NCI-H1436 treated with DMSO at 0.1 percent for 48 hours (cell line): ENCODE measurements around the gene ERN1.
"Not testable (repeated sequence)": the region's sequence is repeated elsewhere in the genome, so short reads cannot be mapped to it uniquely, and the experiment has no call there.

Experiments
- DNase-seq: peaks from one replicate; lab custom pipeline; 2025; lab: John Stamatoyannopoulos, UW

The ERN1 gene

GRCh38 chr17:64129765-64130558 is at the start of gene ERN1:
Gene ERN1 (minus strand): TSS chr17:64130144. CDS start chr17:64130029, 115 bp downstream.
- peak; percentile 80 for DNase-seq

- DNase-seq: not testable (repeated sequence)
Observed at GRCh38 chr17:64179024-64179423, 49.1 kb upstream of the ERN1 start.

GRCh38 chr17:64178011-64178825 is 48.3 kb upstream of the ERN1 start:
- DNase-seq: no peak

GRCh38 chr17:64177311-64178010 is 47.5 kb upstream of the ERN1 start:
- no peak for DNase-seq

- DNase-seq: no peak
Observed at GRCh38 chr17:64176556-64176955, 46.6 kb upstream of the ERN1 start.

- DNase-seq: no peak
Observed at GRCh38 chr17:64174686-64175456, 44.9 kb upstream of the ERN1 start.

- no peak for DNase-seq
Observed at GRCh38 chr17:64173646-64174045, 43.7 kb upstream of the ERN1 start.

GRCh38 chr17:64172510-64172909 is 42.6 kb upstream of the ERN1 start:
- no peak for DNase-seq

- DNase-seq: no peak
Observed at GRCh38 chr17:64171041-64171440, 41.1 kb upstream of the ERN1 start.

- DNase-seq: no peak
Observed at GRCh38 chr17:64170286-64170685, 40.3 kb upstream of the ERN1 start.

GRCh38 chr17:64167666-64168065 is 37.7 kb upstream of the ERN1 start:
- not testable (repeated sequence) for DNase-seq

GRCh38 chr17:64166876-64167275 is 36.9 kb upstream of the ERN1 start:
- no peak for DNase-seq

GRCh38 chr17:64165347-64165746 is 35.4 kb upstream of the ERN1 start:
- DNase-seq: no peak

GRCh38 chr17:64164596-64165285 is 34.8 kb upstream of the ERN1 start:
- no peak for DNase-seq

GRCh38 chr17:64163468-64163867 is 33.5 kb upstream of the ERN1 start:
- DNase-seq: no peak

- DNase-seq: no peak
Observed at GRCh38 chr17:64162554-64162953, 32.6 kb upstream of the ERN1 start.

- DNase-seq: no peak
Observed at GRCh38 chr17:64161380-64162176, 31.6 kb upstream of the ERN1 start.

GRCh38 chr17:64160378-64160777 is 30.4 kb upstream of the ERN1 start:
- no peak for DNase-seq

GRCh38 chr17:64158831-64159590 is 29.1 kb upstream of the ERN1 start:
- DNase-seq: no peak

GRCh38 chr17:64158406-64158805 is 28.5 kb upstream of the ERN1 start:
- DNase-seq: no peak
